RWPE2 (cell line): ENCODE results near the gene ATXN7.

ENCODE experiments used
- ATAC-seq: fragments of 200-7000 bp; cut with Tn5 transposase; 3 replicates; pipeline ENCODE4 v1.9.1; 2021; ENCODE audit warnings: low read depth
- DNase-seq: peaks from one replicate; pipeline ENCODE4 v3.0.0-alpha.2; 2020; ENCODE audit warnings: low spot score
- H3K27ac ChIP-seq: fragments of 450-650 bp; 2 replicates; pipeline ENCODE4 v1.5.1; 2017; ENCODE audit warnings: mild to moderate bottlenecking; ENCODE audit not compliant: poor library complexity, severe bottlenecking
- H3K27me3 ChIP-seq: fragments of 250-450 bp; sonication (Bioruptor Pico); 2 replicates; pipeline ENCODE4 v1.5.1; 2021; ENCODE audit warnings: mild to moderate bottlenecking, moderate library complexity; ENCODE audit not compliant: insufficient read depth, poor library complexity, severe bottlenecking
- H3K36me3 ChIP-seq: fragments of 250-450 bp; sonication (Bioruptor Pico); 2 replicates; pipeline ENCODE4 v1.5.1; 2020; ENCODE audit warnings: low read depth, mild to moderate bottlenecking, moderate library complexity
- H3K4me1 ChIP-seq: fragments of 250-450 bp; sonication (Bioruptor Pico); 2 replicates; pipeline ENCODE4 v1.5.1; 2021; ENCODE audit warnings: mild to moderate bottlenecking, moderate library complexity; ENCODE audit not compliant: insufficient read depth, poor library complexity, severe bottlenecking
- H3K4me3 ChIP-seq: fragments of 250-450 bp; sonication (Bioruptor Pico); 2 replicates; pipeline ENCODE4 v1.5.1; 2021; ENCODE audit warnings: mild to moderate bottlenecking, moderate library complexity; ENCODE audit not compliant: severe bottlenecking
- H3K9me3 ChIP-seq: fragments of 250-450 bp; sonication (Bioruptor Pico); 2 replicates; pipeline ENCODE4 v1.5.1; 2021; ENCODE audit warnings: mild to moderate bottlenecking, moderate library complexity; ENCODE audit not compliant: severe bottlenecking
- CTCF ChIP-seq: fragments of 450-650 bp; IDR thresholded peaks from one replicate; pipeline ENCODE4 v1.5.1; 2017; ENCODE audit warnings: mild to moderate bottlenecking, moderate library complexity; ENCODE audit not compliant: poor library complexity, severe bottlenecking

The ATXN7 gene

GRCh38 chr3:63949005-63949404, 85.3 kb downstream of the ATXN7 start:
- no peak for TF ChIP-seq CTCF
- ATAC-seq (peak; percentile 58; the same call in 1 of the 3 replicates), DNase-seq (no peak)
- Histone ChIP-seq H3K27me3 (no peaks in the 10 kb centered on the region), H3K9me3 (no peaks in the 10 kb centered on the region), H3K4me3 (no peak overlapping the region), H3K4me1 (peaks cover 10% of the 10 kb centered on the region), H3K36me3 (peaks cover 18% of the 10 kb centered on the region), H3K27ac (no peak overlapping the region)

GRCh38 chr3:63950698-63951097, 87.0 kb downstream of the ATXN7 start:
- no peaks in the 10 kb centered on the region for H3K27me3 ChIP-seq
- H3K9me3 ChIP-seq: no peaks in the 10 kb centered on the region
- no peak for DNase-seq
- peaks cover 14% of the 10 kb centered on the region for H3K4me1 ChIP-seq
- no peak for TF ChIP-seq CTCF
- no peak for ATAC-seq
- peaks cover 22% of the 10 kb centered on the region for H3K36me3 ChIP-seq
- H3K4me3 ChIP-seq: no peak overlapping the region
- H3K27ac ChIP-seq: no peak overlapping the region

- peaks cover 22% of the 10 kb centered on the region for H3K36me3 ChIP-seq
- H3K4me1 ChIP-seq: peaks cover 14% of the 10 kb centered on the region
- no peak overlapping the region for H3K27ac ChIP-seq
- H3K9me3 ChIP-seq: no peaks in the 10 kb centered on the region
- no peak overlapping the region for H3K4me3 ChIP-seq
- DNase-seq (no peak), ATAC-seq (no peak)
- TF ChIP-seq CTCF: no peak
- H3K27me3 ChIP-seq: no peaks in the 10 kb centered on the region
Observed at GRCh38 chr3:63951492-63952247, 88.0 kb downstream of the ATXN7 start.

GRCh38 chr3:63952248-63952594, 88.6 kb downstream of the ATXN7 start:
- Histone ChIP-seq H3K27ac (no peak overlapping the region), H3K9me3 (no peaks in the 10 kb centered on the region), H3K36me3 (peaks cover 22% of the 10 kb centered on the region), H3K4me3 (no peak overlapping the region), H3K27me3 (no peaks in the 10 kb centered on the region), H3K4me1 (peaks cover 14% of the 10 kb centered on the region)
- DNase-seq: no peak
- no peak for ATAC-seq
- TF ChIP-seq CTCF: no peak

GRCh38 chr3:63954182-63954581, 90.5 kb downstream of the ATXN7 start:
- peaks cover 22% of the 10 kb centered on the region for H3K36me3 ChIP-seq
- ATAC-seq (peak; percentile 94), DNase-seq (peak; percentile 70)
- no peaks in the 10 kb centered on the region for H3K9me3 ChIP-seq
- H3K4me1 ChIP-seq: peaks cover 14% of the 10 kb centered on the region
- no peaks in the 10 kb centered on the region for H3K27me3 ChIP-seq
- H3K27ac ChIP-seq: no peak overlapping the region
- no peak overlapping the region for H3K4me3 ChIP-seq
- no peak for TF ChIP-seq CTCF
